ENCODE data around the gene PLEK.
"Not testable (repeated sequence)": the region's sequence is repeated elsewhere in the genome, so short reads cannot be mapped to it uniquely, and the experiment has no call there.

PLEK gene

GRCh38 chr2:68384485-68385107 is 19.5 kb downstream of the PLEK start:
- in situ Hi-C loops (cut with MboI; ENCODE audit: low sequenced_read_pairs), result no loop called here

GRCh38 chr2:68385220-68385906 is 20.3 kb downstream of the PLEK start:
- in situ Hi-C loops (cut with MboI; ENCODE audit: low sequenced_read_pairs), result no loop called here

DNA sequence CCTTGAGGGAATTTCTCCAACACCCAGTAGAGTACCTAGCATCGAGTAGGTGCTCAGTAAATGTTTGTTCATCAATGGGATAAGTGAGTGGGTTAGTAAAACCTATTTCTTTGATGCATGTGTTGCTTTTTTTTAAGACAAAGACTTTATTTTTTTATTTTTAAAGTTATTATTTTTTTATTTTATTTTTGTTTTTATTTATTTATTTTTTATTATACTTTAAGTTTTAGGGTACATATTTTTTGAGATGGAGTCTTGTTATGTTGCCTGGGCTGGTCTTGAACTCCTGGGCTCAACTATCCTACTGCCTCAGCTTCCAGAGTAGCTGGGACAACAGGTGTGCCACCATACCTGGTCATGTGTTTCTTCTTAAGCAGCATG is 20.8 kb downstream of the PLEK start:
- in situ Hi-C loops (cut with MboI; ENCODE audit: low sequenced_read_pairs), result no loop called here

DNA sequence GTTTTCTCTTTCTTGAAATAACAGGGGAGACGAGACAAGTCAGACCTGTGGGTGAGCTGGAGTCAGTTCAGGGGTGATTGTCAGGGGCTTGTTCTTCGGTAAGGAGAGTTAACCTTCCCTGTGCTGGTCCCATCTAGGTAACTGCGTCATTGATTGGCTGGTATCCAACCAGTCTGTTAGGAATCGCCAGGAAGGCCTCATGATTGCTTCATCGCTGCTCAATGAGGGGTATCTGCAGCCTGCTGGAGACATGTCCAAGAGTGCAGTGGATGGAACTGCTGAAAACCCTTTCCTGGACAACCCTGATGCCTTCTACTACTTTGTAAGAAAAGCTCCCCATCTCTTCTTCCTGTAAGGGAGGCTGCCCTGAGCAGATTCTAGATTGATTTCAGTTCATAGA is 21.3 kb downstream of the PLEK start:
- in situ Hi-C loops (cut with MboI; ENCODE audit: low sequenced_read_pairs), result no loop called here

DNA sequence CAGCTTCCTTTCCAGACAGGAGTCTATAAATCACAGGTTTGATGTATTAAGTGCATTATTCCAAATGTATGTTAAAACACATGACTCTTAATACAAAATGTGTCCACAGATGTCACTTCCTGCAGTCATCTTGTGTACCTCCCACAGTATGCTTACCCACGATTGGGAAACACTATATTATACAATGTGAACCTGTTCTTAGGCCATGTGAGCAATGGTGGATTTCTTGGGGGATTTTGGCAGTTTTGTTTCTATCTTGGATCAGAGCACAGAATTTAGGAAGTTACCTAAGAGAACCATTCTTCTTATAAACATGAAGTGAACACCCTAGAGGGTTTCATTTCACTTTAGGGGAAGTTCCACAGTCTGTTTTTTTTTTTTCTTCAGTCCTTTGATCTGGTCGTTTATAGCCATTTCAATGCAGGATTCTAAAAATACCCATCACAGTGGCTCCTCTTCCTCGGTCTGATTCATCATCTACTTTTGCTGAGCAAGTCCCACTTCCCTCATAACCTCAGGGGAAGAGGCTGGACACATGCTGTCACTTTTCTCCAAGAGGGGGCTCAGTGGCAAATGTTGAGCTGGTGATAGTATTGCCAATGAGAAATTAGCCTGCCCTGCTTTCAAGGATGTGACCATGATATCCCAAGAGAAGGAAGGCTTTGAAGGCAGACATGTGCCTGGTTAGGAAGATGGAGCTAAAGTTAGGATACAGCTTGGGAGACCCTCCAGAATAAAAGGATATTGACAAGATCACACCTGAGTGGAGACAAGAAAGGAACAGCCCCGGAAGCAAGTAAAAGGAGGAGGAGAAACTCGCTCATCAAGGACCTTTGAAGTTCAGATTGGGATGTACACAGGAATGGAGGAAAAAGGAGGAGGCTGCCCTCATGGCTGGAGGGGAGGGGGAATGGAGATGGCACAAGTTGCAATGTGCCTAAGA is 22.6 kb downstream of the PLEK start:
- in situ Hi-C loops (cut with MboI; ENCODE audit: low sequenced_read_pairs), result no loop called here

DNA sequence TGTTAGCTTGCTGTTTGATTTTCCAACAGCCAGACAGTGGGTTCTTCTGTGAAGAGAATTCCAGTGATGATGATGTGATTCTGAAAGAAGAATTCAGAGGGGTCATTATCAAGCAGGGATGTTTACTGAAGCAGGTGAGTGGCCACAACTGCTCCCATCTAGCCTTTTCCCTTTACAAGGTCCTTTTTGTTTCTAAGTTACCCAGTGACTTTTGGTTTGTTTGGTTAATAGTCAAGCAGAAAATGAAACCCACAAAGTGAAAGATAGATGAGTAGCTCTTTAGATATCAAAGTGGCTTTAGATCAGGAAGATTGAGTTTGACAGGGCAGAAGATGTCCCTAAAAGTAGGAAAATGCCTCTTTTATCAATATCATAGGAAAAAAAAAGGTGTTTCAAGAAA is 23.3 kb downstream of the PLEK start:
- in situ Hi-C loops (cut with MboI; ENCODE audit: low sequenced_read_pairs), result no loop called here

GRCh38 chr2:68388772-68389171 is 23.7 kb downstream of the PLEK start:
- in situ Hi-C loops (cut with MboI; ENCODE audit: low sequenced_read_pairs), result no loop called here

DNA sequence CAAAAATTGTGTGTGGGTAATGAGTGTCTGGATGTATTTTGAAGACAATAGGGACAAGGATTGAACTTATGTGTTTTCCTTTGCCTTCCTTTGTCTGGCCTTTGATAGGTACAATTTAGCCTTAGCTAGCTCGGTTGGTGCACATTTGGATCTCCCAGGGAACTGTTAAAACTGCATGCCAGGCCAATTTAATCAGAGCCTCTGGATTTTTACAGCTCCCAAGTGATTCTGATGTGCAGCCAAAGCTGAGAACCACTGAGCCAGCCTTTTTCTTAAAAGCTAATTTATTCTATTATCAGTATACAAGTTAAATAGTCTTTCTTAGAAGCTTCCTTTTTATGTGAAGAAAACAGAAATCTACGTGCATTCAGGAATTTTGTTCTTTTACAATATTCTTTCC is 25.0 kb downstream of the PLEK start:
- in situ Hi-C loops (cut with MboI; ENCODE audit: low sequenced_read_pairs), result no loop called here

- in situ Hi-C loops (cut with MboI; ENCODE audit: low sequenced_read_pairs), result no loop called here
Measured at GRCh38 chr2:68390586-68390985, 25.5 kb downstream of the PLEK start.

DNA sequence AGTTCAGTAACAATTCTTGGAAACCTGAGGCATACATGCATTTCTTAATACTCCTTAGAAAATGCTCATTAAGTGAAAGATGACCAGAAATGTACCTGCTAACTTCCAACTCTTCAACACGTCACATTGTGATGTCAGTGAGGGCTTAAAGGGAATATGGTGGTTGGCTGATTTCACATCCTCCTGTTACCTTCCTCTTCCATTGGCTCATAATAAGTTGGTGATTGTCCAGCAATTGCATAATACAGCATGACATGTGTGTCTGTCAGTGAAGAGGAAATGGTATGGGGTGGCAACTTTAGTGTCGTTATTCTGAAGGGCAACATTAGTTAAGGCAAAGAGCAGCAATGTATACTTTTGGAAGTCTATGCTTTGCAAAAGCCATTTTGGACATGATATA is 26.0 kb downstream of the PLEK start:
- in situ Hi-C loops (cut with MboI; ENCODE audit: low sequenced_read_pairs), result no loop called here

- in situ Hi-C loops (cut with MboI; ENCODE audit: low sequenced_read_pairs), result no loop called here
Measured at GRCh38 chr2:68391869-68392268, 26.8 kb downstream of the PLEK start.

GRCh38 chr2:68396093-68396492 is 31.0 kb downstream of the PLEK start:
- in situ Hi-C loops (cut with MboI; ENCODE audit: low sequenced_read_pairs), result no loop called here

- in situ Hi-C loops (cut with MboI; ENCODE audit: low sequenced_read_pairs), result not testable (repeated sequence)
Measured at GRCh38 chr2:68397704-68398263, 32.7 kb downstream of the PLEK start.

DNA sequence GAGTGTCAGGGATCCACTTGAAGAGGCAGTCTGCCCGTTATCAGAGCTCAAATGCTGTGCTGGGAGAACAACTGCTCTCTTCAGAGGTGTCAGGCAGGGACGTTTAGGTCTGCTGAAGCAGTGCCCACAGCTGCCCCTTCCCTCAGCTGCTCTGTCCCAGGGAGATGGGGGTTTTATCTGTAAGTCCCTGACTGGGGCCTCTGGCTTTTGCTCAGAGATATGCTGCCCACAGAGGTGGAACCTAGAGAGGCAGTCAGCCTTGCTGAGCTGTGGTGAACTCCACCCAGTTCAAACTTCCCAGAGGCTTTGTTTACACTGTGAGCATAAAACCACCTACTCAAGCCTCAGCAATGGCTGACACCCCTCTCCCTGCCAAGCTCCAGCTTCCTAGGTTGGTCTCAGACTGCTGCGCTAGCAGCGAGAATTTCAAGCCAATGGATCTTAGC is 38.1 kb downstream of the PLEK start:
- in situ Hi-C loops (cut with MboI; ENCODE audit: low sequenced_read_pairs), result no loop called here

- in situ Hi-C loops (cut with MboI; ENCODE audit: low sequenced_read_pairs), result no loop called here
Measured at GRCh38 chr2:68404164-68404563, 39.1 kb downstream of the PLEK start.

DNA sequence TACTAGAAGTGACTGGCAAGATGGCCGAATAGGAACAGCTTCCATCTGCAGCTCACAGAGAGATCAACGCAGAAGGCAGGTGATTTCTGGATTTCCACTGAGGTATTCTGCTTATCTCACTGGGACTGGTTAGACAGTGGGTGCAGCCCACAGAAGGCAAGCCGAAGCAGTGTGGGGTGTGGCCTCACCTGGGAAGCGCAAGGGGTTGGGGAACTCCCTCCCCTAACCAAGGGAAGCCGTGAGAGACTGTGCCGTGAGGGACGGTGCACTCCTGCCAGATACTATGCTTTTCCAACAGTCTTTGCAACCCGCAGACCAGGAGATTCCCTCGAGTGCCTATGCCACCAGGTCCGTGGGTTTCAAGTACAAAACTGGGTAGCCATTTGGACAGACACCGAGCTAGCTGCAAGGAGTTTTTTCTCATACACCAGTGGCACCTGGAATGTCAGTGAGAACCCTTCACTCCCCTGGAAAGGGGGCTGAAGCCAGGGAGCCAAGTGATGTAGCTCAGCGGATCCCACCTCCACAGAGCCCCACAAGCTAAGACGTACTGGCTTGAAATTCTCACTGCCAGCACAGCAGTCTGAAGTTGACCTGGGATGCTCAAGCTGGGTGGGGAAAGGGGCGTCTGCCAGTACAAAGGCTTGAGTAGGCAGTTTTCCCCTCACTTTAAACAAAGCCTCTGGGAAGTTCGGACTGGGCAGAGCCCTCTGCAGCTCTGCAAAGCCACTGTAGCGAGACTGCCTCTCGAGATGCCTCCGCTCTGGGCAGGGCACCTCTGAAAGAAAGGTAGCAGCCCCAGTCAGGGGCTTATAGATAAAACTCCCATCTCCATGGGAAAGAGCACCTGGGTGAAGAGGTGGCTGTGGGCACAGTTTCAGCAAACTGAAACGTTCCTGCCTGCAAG is 40.1 kb downstream of the PLEK start:
- in situ Hi-C loops (cut with MboI; ENCODE audit: low sequenced_read_pairs), result no loop called here

DNA sequence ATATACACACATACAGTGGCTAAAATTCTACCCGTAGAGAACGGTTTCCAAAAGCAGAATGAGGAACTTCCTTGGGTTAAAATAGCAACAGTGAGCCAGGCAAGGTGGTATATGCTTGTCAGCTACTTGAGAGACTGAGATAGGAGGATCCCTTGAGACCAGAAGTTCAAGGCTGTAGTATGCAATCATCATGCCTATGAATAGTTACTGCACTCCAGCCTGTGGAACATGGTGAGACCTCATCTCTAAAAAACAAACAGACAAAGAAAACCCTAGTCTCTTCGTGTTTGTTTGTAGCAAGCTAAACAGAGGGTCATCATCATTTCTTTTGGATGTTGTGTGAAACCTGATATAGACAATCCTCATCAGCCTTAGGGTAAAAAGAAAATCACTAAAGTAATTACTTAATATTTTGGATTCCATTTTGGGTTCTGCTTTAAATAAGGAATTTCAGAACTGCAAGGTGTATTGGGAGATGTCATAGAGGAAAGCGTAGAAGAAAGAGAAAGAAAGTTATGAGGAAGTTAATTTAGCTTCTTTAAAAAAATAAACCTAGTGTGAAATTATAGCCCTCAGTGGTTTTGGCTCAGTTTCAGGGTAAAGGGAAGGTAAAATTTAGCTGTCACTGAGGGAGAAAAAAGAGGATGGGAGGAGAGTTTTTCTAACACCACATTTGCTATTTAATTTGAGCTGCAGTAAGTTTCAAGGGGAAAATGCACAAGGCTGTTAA is 46.5 kb downstream of the PLEK start:
- in situ Hi-C loops (cut with MboI; ENCODE audit: low sequenced_read_pairs), result no loop called here

DNA sequence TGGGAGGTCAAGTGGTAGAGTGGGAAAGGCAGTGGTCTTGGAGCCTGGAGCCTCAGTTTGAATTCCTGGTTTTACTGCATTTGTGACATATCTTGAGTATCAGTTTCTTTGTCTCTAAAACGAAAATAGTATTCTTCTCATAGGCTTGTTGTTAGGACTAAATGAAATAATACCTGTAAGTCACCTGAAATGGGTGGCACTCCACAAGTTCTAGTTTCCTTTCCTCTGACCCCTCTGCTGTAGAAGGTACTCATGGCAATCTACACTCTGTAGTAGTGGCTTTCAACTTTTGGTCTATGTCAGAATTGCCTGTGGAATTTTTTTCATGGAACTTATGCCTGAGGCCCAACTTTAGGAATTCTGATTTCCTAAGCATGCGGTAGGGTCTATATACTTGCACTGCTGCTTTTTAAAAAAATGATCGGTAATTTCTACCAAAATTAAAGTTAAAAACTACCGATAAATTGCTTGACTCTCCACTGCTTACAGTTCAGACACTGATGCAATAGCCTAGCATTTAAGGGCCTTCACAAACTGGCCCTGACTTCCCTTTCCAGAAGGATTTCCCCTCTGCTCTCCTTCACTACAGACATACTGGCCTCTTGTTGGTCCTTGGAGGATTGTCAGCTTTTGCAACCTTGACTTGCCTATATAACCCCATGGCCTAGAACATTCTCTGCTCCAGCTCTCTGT is 47.2 kb downstream of the PLEK start:
- in situ Hi-C loops (cut with MboI; ENCODE audit: low sequenced_read_pairs), result no loop called here

DNA sequence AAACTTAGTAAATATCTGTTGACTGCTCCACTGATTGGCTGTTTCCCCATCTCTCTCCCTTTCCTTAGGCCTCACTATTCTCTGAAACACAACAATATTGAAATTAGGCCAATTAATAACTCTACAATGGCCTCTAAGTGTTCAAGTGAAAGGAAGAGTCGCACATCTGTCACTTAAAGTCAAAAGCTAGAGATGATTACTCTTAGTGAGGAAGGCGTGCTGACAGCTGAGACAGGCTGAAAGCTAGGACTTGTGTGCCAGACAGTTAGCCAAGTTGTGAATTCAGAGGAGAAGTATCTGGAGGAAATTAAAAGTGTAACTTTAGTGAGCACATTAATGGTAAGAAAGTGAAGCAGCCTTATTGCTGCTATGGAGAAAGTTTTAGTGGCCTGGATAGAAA is 48.4 kb downstream of the PLEK start:
- in situ Hi-C loops (cut with MboI; ENCODE audit: low sequenced_read_pairs), result no loop called here
